ENCODE data around the gene PRODH2.

PRODH2 gene

DNA sequence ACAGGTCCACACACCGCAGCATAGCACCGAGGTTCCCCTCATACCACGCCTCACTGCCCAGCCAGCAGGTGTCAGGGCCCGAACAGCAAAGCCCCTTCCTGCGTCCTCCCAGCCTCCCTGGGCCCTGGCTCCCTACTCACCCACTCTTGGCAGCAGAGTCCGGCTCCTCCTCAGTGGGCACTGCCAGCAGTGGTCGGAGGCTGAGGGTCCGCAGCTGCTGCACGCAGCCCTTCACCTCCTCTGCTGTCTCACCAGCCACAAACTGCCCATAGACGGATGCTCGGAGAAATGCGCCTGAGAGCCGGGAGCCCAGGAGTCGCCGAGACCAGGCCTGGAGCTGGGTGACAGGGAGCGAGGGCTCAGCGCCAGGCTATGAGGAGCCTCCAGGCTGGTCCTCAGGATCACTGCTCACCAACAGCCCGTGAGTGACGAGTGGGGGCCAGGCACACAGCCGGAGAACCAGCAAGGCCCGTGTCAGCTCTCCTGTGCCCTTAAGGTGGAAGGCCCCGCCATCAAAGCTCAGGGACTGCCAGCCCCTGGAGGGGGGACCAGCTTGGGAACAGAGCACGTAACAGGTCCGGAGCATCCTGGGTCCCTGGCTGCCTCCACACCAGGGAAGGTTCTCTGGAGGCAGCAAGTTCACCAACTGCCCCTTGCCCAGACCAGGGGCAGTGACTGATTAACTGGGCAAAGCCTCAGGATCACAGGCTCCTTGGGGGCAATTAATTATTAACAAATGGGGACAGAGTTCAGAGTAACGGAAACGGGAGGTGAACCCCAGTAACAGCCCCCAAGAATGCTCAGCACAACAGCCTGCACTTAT lies at the start of gene PRODH2:
PRODH2 (minus strand) TSS at position 626 of the 823 bp plus-strand sequence; CDS start at position 586, 40 bp downstream.
- ATAC-seq (peak; percentile 23), DNase-seq (no peak)

DNA sequence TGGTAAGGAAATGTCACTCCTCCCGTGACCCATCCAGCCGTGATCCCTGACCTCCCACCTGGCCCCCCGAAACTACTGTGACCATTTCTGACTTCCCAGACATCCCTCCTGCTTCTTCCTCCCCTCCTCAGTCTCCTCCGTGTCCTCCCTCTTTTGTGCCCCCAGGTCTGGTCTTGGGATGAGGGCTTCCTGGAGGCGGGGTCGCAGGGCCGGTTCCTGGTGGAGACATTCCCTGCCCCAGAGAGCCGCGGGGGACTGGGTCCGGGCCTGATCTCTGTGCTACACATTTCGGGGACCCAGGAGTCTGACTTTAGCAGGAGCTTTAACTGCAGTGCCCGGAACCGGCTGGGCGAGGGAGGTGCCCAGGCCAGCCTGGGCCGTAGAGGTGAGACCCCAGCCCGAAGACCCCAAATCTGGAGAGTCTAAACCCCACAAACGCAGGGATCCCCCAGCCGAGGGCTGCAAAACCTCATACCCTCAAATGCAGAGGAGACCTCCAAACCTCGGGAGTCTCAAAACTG lies 49.1 kb upstream of the PRODH2 start:
- no peak for ATAC-seq
- DNase-seq, result no peak

- DNase-seq (no peak), ATAC-seq (no peak)
Observed at GRCh38 chr19:35860818-35861639, 48.4 kb upstream of the PRODH2 start.

- DNase-seq, result no peak
- no peak for ATAC-seq
Observed at GRCh38 chr19:35860436-35860817, 47.8 kb upstream of the PRODH2 start.

DNA sequence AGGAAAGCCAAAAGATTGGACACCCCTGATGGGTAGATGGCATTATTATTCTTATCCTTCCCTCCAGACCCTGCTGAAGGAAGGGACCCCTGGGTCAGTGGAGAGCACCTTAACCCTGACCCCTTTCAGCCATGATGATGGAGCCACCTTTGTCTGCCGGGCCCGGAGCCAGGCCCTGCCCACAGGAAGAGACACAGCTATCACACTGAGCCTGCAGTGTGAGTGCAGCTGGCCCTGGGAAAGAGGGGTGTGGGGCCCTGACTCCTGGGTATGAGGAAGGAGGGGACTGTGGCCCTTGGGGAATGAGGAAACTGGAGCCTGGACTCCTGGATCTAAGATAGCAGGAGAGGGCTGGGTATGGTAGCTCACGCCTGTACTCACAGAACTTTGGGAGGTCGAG lies 46.8 kb upstream of the PRODH2 start:
- ATAC-seq, result no peak
- DNase-seq, result no peak

- DNase-seq (no peak), ATAC-seq (no peak)
Observed at GRCh38 chr19:35858311-35858710, 45.7 kb upstream of the PRODH2 start.

DNA sequence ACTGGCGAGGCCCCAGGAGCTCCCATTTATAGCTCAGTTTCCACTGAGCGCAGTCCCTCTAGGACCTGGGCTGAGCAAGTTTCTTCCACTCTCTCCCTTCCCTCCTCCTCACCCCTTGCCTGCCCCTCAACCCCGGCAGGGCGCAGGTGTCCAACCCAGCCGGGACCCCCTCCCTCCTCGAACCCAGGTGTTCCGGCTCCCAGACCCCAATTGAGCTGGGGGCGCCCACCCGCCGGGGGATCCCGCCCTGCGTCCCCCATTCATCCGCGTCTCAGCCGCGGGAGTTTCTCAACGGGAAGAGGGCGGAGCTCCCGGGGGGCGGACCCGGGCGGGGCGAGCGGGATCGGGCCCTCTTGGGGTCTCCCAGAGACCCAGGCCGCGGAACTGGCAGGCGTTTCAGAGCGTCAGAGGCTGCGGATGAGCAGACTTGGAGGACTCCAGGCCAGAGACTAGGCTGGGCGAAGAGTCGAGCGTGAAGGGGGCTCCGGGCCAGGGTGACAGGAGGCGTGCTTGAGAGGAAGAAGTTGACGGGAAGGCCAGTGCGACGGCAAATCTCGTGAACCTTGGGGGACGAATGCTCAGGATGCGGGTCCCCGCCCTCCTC lies 44.0 kb upstream of the PRODH2 start, which contains the start of gene KIRREL2:
KIRREL2 (plus strand) TSS at position 366 of the 604 bp plus-strand sequence; CDS start at position 575, 209 bp downstream.
- DNase-seq (peak; percentile 60), ATAC-seq (peak; percentile 60)

- ATAC-seq, result no peak
- no peak for DNase-seq
Observed at GRCh38 chr19:35853038-35853756, 40.6 kb upstream of the PRODH2 start.

GRCh38 chr19:35852029-35852780 lies 39.6 kb upstream of the PRODH2 start, which contains the start of gene NPHS1:
Gene NPHS1 (minus strand): TSS chr19:35852504. CDS start chr19:35851837, 667 bp downstream.
- DNase-seq (no peak), ATAC-seq (no peak)

DNA sequence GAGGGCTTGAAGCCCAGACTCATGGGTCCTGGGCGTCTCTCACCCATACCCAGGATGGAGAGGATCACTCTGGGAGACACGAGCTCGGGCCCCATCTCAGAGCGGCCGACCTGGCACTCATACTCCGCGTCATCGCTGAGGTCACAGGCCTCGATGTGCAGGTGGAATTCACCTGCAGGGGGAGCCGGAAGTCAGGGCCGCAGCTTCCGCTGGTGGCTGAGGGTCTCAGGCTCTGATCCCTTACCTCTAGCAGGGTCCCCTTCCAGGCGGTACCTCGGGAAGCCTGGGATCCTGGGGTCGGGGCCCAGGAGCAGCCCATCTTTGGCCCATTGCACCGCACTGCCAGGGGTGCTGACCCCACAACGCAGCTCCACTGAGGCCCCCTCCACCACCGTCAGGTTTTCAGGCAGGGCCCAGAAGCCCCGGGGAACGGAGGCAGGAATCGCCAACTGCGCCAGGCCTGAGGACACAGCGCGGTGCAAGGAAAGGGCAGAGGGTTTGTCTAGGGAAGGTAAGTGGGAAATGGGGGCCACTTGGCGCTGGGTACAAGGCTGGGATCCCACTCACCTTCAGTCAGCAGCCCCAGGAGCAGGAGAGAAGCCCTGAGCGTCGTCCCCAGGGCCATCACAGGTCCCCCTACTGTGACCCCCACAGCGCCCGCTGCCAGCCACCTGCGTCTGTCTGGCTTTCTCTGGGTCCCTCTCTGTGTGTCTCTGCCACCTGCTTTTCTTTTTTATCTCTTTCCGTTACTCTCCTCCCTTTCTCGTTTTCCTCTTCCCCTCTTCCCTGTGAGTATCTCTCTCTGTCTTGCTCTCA lies 38.8 kb upstream of the PRODH2 start:
- ATAC-seq (no peak), DNase-seq (peak; percentile 36)

- no peak for ATAC-seq
Observed at GRCh38 chr19:35848919-35849505, 36.4 kb upstream of the PRODH2 start.

DNA sequence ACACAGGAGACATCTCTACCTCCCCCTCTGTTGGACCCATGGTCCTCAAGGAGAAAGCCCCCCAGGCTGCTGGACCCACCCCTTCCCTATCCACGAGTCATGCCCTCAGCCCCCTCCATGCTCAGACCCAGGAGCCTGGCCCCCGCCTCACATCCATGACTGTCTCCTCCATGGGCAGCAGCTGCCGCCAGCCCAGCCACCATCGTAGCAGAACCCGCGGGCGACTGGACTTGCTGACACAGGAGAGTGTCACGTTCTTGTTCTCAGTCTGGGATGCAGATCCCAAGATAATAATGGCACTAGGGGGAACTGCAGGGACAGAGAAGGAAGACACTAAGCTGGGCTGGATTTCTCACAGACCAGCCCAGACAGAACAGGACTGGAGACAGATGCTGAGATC lies 35.8 kb upstream of the PRODH2 start:
- no peak for ATAC-seq

More at GRCh38 chr19:35848919-35849505, 36.4 kb upstream of the PRODH2 start:
- DNase-seq, result no peak

GRCh38 chr19:35847911-35848310 lies 35.3 kb upstream of the PRODH2 start:
- DNase-seq (no peak), ATAC-seq (no peak)

More for the DNA sequence above, 35.8 kb upstream of the PRODH2 start:
- no peak for DNase-seq

- DNase-seq (no peak), ATAC-seq (no peak)
Observed at GRCh38 chr19:35846038-35846668, 33.5 kb upstream of the PRODH2 start.

DNA sequence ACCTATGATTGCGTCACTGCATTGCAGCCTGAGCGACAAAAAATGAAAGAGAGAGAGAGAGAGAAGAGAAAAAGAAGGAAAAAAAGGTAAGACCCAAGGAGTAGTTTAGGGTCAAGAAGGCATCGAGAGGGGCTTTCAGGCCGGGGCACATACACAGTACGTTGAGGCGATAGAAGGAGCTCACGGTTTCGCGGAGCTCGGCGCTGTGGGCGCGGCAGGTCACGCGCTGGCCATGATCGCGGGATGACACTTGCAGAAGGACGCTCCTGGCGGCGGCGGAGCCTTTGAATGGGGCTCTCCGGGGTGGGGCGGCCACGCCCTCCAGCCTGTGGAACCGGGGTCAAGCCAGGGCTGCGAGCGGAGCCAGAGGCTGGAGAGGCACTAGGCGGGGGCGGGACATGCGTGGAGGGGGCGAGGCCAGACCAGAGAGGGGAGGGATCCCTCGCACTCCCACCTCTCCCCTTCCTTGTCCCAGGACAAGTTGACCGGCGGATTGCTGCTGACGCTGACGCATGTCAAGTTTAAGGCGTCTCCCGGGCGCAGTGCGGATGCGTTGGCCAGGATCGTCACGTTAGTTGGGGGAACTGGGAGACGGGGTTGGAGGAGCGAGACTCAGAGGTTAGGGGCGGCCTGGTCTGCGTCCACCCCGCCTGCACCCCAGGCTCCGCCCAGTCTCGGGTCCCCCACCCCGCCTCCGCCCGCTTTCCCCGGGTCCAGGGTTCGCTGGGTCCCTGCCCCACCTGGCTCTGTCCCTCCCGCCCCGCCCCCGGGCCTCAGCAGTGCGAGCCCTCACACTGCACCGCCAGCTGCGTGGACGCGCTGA lies 32.8 kb upstream of the PRODH2 start:
- DNase-seq (peak; percentile 20), ATAC-seq (peak; percentile 20)

DNA sequence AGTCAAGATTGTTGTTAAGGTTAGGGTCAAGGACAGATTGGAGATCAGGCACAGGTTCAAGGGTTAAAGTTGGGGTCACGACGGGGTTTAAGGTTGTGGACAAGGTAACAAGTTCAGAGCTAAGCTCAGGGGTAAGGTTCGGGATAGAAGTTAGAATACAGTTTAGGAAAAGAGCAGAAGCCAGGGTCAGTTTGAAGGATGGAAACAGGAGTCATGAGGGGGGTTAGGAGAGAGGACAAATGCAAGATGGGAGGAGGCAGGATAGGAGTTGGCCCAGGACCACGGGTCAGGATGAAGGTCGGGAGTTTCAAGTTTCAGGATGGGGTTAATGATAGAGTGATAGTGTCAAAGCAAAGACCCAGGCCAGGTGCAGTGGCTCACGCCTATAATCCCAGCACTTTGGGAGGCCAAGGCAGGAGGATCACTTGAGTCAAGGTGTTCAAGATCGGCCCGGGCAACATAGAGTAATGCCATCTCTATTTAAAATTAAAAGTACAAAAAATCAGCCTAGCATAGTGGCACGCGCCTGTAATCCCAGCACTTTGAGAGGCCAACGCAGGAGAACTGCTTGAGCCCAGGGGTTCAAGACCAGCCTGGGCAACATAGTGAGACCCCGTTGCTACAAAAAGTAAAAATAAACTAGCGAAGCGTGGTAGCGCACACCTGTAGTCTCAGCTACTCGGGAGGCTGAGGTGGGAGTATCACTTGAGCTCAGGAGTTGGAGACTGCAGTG lies 32.0 kb upstream of the PRODH2 start:
- ATAC-seq (no peak), DNase-seq (no peak)

Data from stimulated activated naive CD8-positive, alpha-beta T cell treated with anti-CD3 and anti-CD28 coated beads, Interleukin-15, Interleukin-2, amounts not matched to agents 100 U/mL and 50 U/mL, for 24 hours (primary cell).